ENCODE results near the gene RASA1.

DNA sequence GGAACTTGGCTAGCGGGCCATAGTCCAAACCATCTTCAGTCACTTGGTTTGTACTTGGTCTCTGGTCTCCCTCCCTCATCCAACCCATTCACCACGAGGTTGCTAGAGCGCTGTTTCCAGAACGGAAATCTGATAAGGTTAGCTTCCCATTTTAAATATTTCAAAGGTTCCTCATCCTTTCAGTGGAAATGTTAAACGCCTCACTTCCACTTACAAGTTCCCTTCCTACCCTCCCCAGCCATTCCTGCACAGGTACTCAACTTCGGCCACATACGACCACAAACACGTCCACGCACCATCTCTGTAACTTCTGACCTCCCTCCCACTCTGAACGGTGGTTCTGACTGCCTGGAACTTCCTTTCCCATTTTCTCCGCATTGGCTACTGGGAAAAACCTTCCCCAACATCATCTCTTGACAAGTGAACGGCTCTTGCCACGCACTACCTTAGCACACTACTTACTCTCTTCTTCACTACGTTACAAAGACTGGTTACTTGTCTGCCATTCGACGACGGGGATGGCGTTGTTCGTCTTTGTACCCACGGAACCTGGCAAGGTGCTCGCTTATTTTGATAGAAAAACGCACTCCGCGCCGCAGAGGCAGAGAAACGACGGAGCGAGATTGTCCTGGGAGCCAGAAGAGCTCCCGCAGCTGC, 144.4 kb downstream of the RASA1 start:
- TF ChIP-seq POLR2A (IDR thresholded peaks at IDR 0.05; ENCODE audit: low read length) (no peak), GATA1 (IDR thresholded peaks at IDR 0.05; ENCODE audit: low read depth, low read length) (no peak)

Data from erythroblast (primary cell).